HG03521 (cell line): ENCODE results near the gene OR52E1.

Source experiments
- ATAC-seq: cut with Tn5 transposase; IDR thresholded peaks from one replicate; pipeline ENCODE4 v1.9.1; 2021; ENCODE audit warnings: mild to moderate bottlenecking, moderate library complexity; ENCODE audit not compliant: unreplicated experiment

OR52E1 gene

DNA sequence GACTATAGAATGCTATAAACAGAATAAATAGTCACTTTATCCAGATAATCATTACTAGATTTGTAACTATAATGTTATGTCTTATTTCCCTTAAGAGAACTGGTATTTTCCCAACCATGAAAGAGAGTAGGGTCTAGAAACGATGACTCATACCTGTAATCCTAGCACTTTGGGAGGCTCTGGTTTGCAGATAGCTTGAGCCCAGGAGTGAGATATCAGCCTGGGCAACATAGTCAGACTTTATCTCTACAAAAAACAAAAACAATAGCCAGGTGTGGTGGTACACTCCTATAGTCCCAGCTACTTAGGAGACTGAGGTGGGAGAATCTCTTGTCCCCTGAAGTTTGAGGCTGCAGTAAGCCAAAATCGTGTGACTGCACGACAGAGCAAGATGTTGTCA lies 37.9 kb downstream of the OR52E1 start:
- no peak for ATAC-seq

DNA sequence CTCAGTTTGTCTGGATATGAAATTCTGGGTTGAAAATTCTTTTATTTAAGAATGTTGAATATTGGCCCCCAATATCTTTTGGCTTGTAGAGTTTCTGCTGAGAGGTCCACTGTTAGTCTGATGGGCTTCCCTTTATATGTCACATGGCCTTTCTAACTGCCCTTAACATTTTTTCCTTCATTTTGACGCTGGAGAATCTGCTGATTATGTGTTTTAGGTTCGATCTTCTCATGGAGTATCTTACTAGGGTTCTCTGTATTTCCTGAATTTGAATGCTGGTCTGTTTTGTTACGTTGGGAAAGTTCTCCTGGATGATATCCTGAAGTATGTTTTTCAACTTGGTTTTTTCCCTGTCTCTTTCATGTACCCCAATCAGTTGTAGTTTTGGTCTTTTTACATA lies 46.0 kb downstream of the OR52E1 start:
- no peak for ATAC-seq

DNA sequence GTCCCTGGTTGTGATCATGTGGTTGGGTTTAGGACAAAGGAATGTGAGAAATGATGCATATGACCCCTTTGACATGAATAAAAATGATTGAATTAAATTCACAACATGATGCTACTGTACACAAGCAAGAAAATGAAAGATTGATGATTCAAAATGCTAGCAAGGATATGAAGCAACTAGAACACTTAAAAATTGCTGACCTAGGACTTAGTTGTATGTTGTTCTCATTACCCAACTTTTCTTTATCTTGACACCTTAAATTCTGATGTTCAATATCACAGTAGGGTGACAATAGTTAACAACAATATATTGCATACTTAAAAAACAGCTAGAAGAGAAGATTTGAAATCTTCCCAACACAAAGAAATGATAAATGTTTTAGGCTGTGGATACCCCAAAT lies 48.2 kb downstream of the OR52E1 start:
- no peak for ATAC-seq

DNA sequence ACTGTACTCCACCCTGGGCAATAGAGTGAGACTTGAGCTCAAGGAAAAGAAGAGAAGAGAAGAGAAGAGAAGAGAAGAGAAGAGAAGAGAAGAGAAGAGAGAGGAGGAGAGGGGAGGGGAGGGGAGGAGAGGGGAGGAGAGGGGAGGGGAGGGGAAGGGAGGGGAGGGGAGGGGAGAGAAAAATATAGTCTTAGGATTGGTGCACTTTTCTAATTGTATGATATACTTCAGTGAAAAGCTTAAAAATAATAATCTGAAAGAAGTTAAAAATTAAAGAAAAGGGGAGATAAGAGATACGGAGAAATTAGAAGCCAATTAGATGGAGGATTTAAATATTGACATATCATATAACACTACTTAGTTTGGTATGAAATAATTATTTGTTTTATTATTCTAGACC lies 49.5 kb downstream of the OR52E1 start:
- no peak for ATAC-seq
